GM19035 (cell line): ENCODE results near the gene MAPK11.

ENCODE experiments used
- ATAC-seq: cut with Tn5 transposase; IDR thresholded peaks from one replicate; pipeline ENCODE4 v1.9.1; 2021; ENCODE audit not compliant: unreplicated experiment

Gene MAPK11

GRCh38 chr22:50227579-50228215 lies 42.5 kb downstream of the MAPK11 start:
- no peak for ATAC-seq

- ATAC-seq = no peak
Measured at GRCh38 chr22:50226875-50227165, 43.4 kb downstream of the MAPK11 start.

- ATAC-seq = no peak
Measured at GRCh38 chr22:50226063-50226874, 43.9 kb downstream of the MAPK11 start.

GRCh38 chr22:50225200-50225969 lies 44.8 kb downstream of the MAPK11 start:
- no peak for ATAC-seq

- ATAC-seq = no peak
Measured at GRCh38 chr22:50224071-50224470, 46.1 kb downstream of the MAPK11 start.

GRCh38 chr22:50222508-50222907 lies 47.7 kb downstream of the MAPK11 start:
- no peak for ATAC-seq

GRCh38 chr22:50221410-50222300 lies 48.5 kb downstream of the MAPK11 start:
- ATAC-seq = no peak

GRCh38 chr22:50220603-50221409 lies 49.4 kb downstream of the MAPK11 start:
- no peak for ATAC-seq

- ATAC-seq = no peak
Measured at GRCh38 chr22:50219800-50220602, 50.2 kb downstream of the MAPK11 start.

GRCh38 chr22:50218996-50219727 lies 51.0 kb downstream of the MAPK11 start:
- no peak for ATAC-seq

GRCh38 chr22:50218153-50218995 lies 51.8 kb downstream of the MAPK11 start:
- no peak for ATAC-seq

GRCh38 chr22:50217543-50218152 lies 52.5 kb downstream of the MAPK11 start:
- ATAC-seq = no peak

GRCh38 chr22:50216684-50217520 lies 53.3 kb downstream of the MAPK11 start:
- no peak for ATAC-seq

- no peak for ATAC-seq
Measured at GRCh38 chr22:50216055-50216683, 54.0 kb downstream of the MAPK11 start.

- ATAC-seq = no peak
Measured at GRCh38 chr22:50215297-50216054, 54.7 kb downstream of the MAPK11 start.
